ENCODE results near the gene U2AF1L4.

GRCh38 chr19:35724560-35724959, 20.7 kb downstream of the U2AF1L4 start:
- TF ChIP-seq POLR2A (IDR thresholded peaks at IDR 0.05; ENCODE audit: low read depth, low read length) = no peak
- no peak for TF ChIP-seq POLR2AphosphoS5 (IDR thresholded peaks at IDR 0.05; ENCODE audit: low read depth, low read length)

Data from GM12892 (cell line).